Bronchial epithelial cell (primary cell): Measurements from ENCODE around the gene PREX1. TPM values are rescaled to one million over a fixed set of nuclear protein-coding genes. Genes with fewer than 3 reads are reported as not detected.

Experiments
- DNase-seq: peaks from one replicate; pipeline ENCODE4 v3.0.0-alpha.2; 2010; ENCODE audit warnings: low read depth
- FAIRE-seq: peaks from 2 replicates; lab custom pipeline; 2011; peaks lifted over from hg19 to GRCh38; lab: Jason Lieb, UNC
- H3K27me3 ChIP-seq: 2 replicates; pipeline ENCODE4 v1.5.1; 2011; ENCODE audit warnings: low read length; ENCODE audit not compliant: control insufficient read depth, insufficient read depth
- H3K36me3 ChIP-seq: 2 replicates; pipeline ENCODE4 v1.5.1; 2011; ENCODE audit warnings: low read length; ENCODE audit not compliant: control insufficient read depth, insufficient read depth
- H3K4me3 ChIP-seq: 2 replicates; pipeline ENCODE4 v1.5.1; 2011; ENCODE audit warnings: mild to moderate bottlenecking, low read depth, low read length, control low read depth
- total RNA-seq: library from RNA; depleted of rRNA; stranded (reverse); fragments of >200 nt; gene quantifications from 2 replicates; pipeline ENCODE4 v1.2.1, GENCODE V29; 2014
- TF ChIP-seq, protein P1 (sequence below): IDR thresholded peaks from 2 replicates; pipeline ENCODE4 v1.5.1; 2011; ENCODE audit warnings: mild to moderate bottlenecking, moderate library complexity, low read length, control low read depth, inconsistent platforms; ENCODE audit not compliant: insufficient read depth, severe bottlenecking

The PREX1 gene
- total RNA-seq, 1 donor from 2014 or later = under 0.01 TPM

DNA sequence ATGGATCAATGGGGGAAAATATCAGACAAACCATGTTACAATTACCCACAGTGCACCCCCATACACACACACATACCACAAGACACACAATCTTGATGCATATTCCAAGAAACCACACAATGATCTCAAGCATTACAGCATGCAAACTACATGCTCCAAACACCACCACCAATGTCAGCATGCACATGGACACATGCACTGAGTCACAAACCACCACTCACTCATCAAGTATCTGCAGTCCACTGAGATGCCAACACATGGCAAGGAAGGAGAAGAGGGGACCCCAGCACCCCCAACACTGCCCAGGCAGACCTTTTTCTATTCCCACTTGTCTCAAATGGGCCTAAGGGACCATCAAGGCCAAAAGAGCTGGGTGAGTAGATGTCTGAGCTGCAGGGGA lies 91.6 kb downstream of the PREX1 start:
- FAIRE-seq (no peak), DNase-seq (no peak)
- no peaks in the 10 kb centered on the region for H3K36me3 ChIP-seq
- TF ChIP-seq, protein P1, sequence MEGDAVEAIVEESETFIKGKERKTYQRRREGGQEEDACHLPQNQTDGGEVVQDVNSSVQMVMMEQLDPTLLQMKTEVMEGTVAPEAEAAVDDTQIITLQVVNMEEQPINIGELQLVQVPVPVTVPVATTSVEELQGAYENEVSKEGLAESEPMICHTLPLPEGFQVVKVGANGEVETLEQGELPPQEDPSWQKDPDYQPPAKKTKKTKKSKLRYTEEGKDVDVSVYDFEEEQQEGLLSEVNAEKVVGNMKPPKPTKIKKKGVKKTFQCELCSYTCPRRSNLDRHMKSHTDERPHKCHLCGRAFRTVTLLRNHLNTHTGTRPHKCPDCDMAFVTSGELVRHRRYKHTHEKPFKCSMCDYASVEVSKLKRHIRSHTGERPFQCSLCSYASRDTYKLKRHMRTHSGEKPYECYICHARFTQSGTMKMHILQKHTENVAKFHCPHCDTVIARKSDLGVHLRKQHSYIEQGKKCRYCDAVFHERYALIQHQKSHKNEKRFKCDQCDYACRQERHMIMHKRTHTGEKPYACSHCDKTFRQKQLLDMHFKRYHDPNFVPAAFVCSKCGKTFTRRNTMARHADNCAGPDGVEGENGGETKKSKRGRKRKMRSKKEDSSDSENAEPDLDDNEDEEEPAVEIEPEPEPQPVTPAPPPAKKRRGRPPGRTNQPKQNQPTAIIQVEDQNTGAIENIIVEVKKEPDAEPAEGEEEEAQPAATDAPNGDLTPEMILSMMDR = no peak
- no peaks in the 10 kb centered on the region for H3K27me3 ChIP-seq
- no peak overlapping the region for H3K4me3 ChIP-seq

DNA sequence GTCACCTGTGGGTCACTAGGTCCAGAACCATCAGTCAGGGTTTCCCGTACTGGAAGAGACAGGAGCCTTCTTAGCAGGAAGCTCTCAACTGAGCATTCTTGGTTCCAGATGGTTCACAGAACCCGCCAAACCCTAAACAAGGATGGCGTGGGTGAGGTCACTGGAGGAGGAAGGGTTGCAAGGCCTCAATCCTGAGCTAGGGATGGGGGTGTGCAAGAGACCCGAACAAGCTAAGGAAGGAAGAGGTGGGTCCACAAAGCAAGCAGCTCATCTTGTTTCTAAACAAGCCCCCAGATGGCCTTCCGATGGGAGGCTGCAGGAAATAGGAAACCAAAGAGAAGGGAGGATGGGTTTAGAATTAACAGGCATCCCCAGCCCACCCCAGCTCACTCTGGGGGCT lies 92.7 kb downstream of the PREX1 start:
- Histone ChIP-seq H3K4me3 (no peak overlapping the region), H3K27me3 (no peaks in the 10 kb centered on the region), H3K36me3 (no peaks in the 10 kb centered on the region)
- no peak for DNase-seq
- no peak for FAIRE-seq
- TF ChIP-seq, protein P1 = no peak

DNA sequence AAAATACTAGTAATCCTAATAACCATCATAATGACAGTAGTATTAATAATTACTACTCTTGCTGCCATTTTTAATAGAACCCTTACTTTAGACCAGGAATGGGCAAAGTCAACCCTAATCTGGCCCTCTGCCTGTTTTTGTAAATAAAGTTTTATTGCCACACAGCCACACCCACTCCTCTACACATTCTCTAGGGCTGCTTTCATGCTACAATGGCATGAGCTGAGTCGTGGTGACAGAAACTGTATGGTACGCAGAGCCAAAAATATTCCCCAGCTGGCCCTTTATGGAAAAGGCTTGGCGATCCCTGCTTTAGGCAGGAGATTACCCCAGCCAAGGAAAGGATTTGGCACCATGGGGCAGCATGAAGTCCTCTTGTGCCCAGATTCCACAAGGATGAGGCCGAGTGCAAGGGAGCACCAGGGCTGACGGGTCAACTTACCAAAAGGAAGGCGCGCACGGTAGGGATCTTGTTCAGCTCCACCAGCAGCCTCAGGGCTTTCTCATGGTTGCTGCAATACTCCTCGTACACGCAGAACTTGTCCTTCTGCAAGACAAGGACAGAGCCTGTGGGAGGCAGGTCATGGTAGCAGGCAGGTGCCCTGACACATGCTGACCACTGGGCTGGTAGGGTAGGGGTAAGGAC lies 93.6 kb downstream of the PREX1 start:
- no peaks in the 10 kb centered on the region for H3K27me3 ChIP-seq
- no peaks in the 10 kb centered on the region for H3K36me3 ChIP-seq
- DNase-seq = no peak
- TF ChIP-seq, protein P1 = no peak
- FAIRE-seq = no peak
- no peak overlapping the region for H3K4me3 ChIP-seq

DNA sequence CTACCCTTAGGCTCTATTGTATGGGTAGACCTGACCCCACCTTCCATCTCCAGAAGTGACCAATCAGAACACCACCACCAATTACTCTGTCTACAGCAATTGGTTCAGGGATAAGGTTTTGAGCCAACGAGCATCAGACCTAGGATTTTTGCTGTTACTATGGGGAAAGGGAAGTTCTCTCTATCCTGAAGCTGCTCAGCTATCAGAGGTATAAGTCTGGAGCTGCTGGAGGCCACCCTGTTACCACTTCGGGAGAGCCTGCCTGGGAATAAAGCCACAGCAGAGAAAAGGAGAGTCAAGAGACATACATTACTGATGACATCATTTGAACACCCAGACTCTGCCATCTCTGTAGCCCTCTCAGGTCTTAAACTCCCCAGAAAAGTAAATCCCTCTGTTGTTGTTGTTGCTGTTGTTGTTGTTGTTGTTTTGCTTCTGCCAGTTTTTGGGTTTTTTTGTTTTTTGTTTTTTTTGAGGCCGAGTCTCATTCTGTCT lies 94.5 kb downstream of the PREX1 start:
- Histone ChIP-seq H3K36me3 (no peaks in the 10 kb centered on the region), H3K4me3 (no peak overlapping the region), H3K27me3 (no peaks in the 10 kb centered on the region)
- DNase-seq (no peak), FAIRE-seq (no peak)
- TF ChIP-seq, protein P1 = no peak

DNA sequence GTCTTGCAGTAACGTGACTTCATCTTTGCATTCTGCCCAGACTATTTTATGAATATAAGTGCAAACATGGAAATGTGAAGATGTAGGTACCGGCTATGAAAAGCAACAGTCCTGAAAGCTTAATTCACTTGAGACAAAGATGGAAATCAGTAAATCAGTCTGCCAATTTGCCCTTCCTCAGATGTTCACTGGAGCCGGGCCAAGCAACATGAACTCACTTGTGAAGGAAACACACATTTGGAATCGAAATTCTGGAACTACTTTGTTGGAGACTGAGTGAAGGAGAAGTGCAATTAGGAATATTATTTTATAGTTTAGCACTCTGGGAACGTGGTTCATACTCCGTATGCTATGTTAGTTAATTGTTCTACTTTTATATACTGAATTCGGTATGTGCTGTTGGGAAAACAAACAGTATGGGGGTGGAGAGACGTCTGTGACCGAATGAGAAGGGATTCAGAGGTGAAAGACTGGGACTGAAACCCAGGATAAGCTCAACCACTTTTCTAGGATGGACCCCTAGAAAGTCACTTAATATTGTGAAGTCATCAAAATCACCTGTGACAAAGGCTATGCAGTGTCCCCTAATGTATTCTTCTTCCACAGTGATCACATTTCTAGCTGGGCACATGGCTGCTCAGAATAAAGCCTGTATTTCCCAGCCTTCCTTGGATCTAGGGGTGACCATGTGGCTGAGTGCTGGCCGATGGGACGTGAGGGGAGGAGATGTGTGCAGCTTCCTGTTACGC lies 95.5 kb downstream of the PREX1 start:
- TF ChIP-seq, protein P1 = no peak
- FAIRE-seq (no peak), DNase-seq (no peak)
- Histone ChIP-seq H3K27me3 (no peaks in the 10 kb centered on the region), H3K36me3 (no peaks in the 10 kb centered on the region), H3K4me3 (no peak overlapping the region)
